Osteoblast (primary cell): ENCODE data around the gene EDN2. TPM values are rescaled to one million over a fixed set of nuclear protein-coding genes. Genes with fewer than 3 reads are reported as not detected.

Experiments used
- DNase-seq: peaks from one replicate; pipeline ENCODE4 v3.0.0; 2011; ENCODE audit warnings: low spot score, mixed read lengths; ENCODE audit not compliant: insufficient read length; ENCODE audit errors: missing footprints
- H2AFZ ChIP-seq: 2 replicates; pipeline ENCODE4 v1.6.0; 2011; ENCODE audit warnings: mild to moderate bottlenecking, low read length
- H3K27ac ChIP-seq: 2 replicates; pipeline ENCODE4 v1.5.1; 2011; ENCODE audit warnings: mild to moderate bottlenecking, low read depth, low read length, moderate library complexity
- H3K27me3 ChIP-seq: 2 replicates; pipeline ENCODE4 v1.6.0; 2012; ENCODE audit warnings: mild to moderate bottlenecking, control low read depth, inconsistent platforms, low read length, moderate library complexity; ENCODE audit not compliant: insufficient read depth
- H3K36me3 ChIP-seq: 2 replicates; pipeline ENCODE4 v1.5.1; 2011; ENCODE audit warnings: mild to moderate bottlenecking, low read length, control low read depth, moderate library complexity; ENCODE audit not compliant: insufficient read depth
- H3K4me1 ChIP-seq: 2 replicates; pipeline ENCODE4 v1.5.1; 2011; ENCODE audit warnings: mild to moderate bottlenecking, low read length, control low read depth, moderate library complexity; ENCODE audit not compliant: insufficient read depth
- H3K4me2 ChIP-seq: 2 replicates; pipeline ENCODE4 v1.6.0; 2011; ENCODE audit warnings: mild to moderate bottlenecking, low read length; ENCODE audit not compliant: insufficient read depth
- H3K4me3 ChIP-seq: fragments of 200-600 bp; sonication (generic); 3 replicates; pipeline ENCODE4 v1.5.1; 2012; ENCODE audit warnings: mild to moderate bottlenecking, low read length, inconsistent platforms; ENCODE audit not compliant: insufficient read depth
- H3K79me2 ChIP-seq: 2 replicates; pipeline ENCODE4 v1.6.0; 2012; ENCODE audit warnings: mild to moderate bottlenecking, low read length, control low read depth, inconsistent platforms; ENCODE audit not compliant: insufficient read depth
- H3K9me3 ChIP-seq: 2 replicates; pipeline ENCODE4 v1.5.1; 2011; ENCODE audit warnings: low read depth, low read length, control low read depth
- H4K20me1 ChIP-seq: 2 replicates; pipeline ENCODE4 v1.6.0; 2012; ENCODE audit warnings: mild to moderate bottlenecking, low read length, control low read depth; ENCODE audit not compliant: insufficient read depth
- total RNA-seq: library from RNA; depleted of rRNA; stranded (reverse); fragments of >200 nt; gene quantifications from 2 replicates; pipeline ENCODE4 v1.2.3, GENCODE V29; 2012
- TF ChIP-seq, protein P1 (sequence below): IDR thresholded peaks from 2 replicates; pipeline ENCODE4 v1.5.1; 2011; ENCODE audit warnings: mild to moderate bottlenecking, low read depth, low read length, moderate library complexity; ENCODE audit errors: extremely low read depth

Gene EDN2
- total RNA-seq, 1 donor = not detected

DNA sequence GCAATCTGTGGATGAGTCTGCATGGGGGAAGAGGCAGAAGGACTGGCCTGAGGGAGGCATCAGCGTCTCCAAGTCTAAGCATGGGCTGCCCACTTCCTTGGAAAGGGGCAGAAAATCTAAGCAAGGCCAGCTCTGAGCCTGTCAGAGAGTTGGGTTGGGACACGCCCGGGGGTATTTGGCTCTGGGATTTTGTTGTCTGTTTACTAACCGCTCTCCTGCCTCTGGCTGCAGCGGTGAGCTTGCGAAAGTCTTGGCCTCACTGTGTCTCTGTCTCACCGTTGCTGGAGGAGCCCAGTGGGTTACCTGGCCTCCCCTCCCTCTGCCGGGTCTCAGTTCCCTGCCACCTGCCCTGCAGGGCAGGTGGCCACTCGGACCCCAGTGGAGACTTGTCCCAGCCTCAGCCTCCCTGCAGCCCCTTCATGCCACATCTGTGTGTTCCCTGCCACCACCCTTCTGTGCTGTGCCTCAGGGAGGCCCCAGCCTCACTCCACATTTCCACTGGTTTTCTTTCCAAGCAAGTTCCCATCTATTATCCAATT lies 33.7 kb downstream of the EDN2 start:
- no peak overlapping the region for H3K4me2 ChIP-seq
- no peaks in the 10 kb centered on the region for H3K79me2 ChIP-seq
- no peak overlapping the region for H3K27ac ChIP-seq
- DNase-seq = peak; percentile 55
- no peaks in the 10 kb centered on the region for H3K36me3 ChIP-seq
- peaks cover 7% of the 10 kb centered on the region for H3K4me1 ChIP-seq
- TF ChIP-seq, protein P1, sequence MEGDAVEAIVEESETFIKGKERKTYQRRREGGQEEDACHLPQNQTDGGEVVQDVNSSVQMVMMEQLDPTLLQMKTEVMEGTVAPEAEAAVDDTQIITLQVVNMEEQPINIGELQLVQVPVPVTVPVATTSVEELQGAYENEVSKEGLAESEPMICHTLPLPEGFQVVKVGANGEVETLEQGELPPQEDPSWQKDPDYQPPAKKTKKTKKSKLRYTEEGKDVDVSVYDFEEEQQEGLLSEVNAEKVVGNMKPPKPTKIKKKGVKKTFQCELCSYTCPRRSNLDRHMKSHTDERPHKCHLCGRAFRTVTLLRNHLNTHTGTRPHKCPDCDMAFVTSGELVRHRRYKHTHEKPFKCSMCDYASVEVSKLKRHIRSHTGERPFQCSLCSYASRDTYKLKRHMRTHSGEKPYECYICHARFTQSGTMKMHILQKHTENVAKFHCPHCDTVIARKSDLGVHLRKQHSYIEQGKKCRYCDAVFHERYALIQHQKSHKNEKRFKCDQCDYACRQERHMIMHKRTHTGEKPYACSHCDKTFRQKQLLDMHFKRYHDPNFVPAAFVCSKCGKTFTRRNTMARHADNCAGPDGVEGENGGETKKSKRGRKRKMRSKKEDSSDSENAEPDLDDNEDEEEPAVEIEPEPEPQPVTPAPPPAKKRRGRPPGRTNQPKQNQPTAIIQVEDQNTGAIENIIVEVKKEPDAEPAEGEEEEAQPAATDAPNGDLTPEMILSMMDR = no peak
- no peak overlapping the region for H2AFZ ChIP-seq
- H3K27me3 ChIP-seq = peaks cover 4% of the 10 kb centered on the region
- no peak overlapping the region for H3K4me3 ChIP-seq
- H3K9me3 ChIP-seq = no peaks in the 10 kb centered on the region
- H4K20me1 ChIP-seq = no peaks in the 10 kb centered on the region

DNA sequence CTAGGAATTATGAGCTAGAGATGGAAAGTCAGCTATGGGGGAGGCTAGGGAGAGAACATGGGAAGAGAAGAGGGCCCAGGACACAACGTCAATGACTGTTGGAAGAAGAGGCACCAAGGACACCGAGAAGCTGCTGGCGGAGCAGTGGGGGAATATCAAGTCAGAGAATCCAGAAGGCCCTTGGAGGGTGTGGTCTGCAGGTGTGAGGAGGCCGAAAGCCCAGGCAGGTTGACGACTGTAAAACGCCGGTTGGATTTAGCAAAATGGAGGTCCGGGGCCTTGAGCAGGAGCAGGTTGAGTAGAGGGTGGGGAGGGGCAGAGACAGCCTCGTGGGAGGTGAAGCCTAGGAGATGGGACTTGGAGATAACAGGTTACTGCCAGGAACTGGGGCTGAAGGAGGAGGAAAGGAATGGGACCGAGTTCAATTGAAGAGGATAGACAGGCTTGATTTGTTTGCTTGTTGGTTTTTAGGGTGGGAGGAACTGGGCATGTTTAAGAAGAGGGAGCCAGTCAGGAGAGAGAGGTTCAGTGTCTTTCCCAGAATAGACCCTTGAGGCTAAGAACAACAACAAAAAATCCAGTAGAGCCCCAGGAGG lies 35.1 kb downstream of the EDN2 start:
- Histone ChIP-seq H4K20me1 (no peaks in the 10 kb centered on the region), H2AFZ (no peak overlapping the region), H3K4me2 (no peak overlapping the region), H3K4me3 (no peak overlapping the region), H3K36me3 (no peaks in the 10 kb centered on the region), H3K4me1 (peaks cover 7% of the 10 kb centered on the region), H3K27ac (no peak overlapping the region), H3K27me3 (peaks cover 4% of the 10 kb centered on the region), H3K79me2 (no peaks in the 10 kb centered on the region), H3K9me3 (peaks cover 4% of the 10 kb centered on the region)
- TF ChIP-seq, protein P1 = no peak
- no peak for DNase-seq

DNA sequence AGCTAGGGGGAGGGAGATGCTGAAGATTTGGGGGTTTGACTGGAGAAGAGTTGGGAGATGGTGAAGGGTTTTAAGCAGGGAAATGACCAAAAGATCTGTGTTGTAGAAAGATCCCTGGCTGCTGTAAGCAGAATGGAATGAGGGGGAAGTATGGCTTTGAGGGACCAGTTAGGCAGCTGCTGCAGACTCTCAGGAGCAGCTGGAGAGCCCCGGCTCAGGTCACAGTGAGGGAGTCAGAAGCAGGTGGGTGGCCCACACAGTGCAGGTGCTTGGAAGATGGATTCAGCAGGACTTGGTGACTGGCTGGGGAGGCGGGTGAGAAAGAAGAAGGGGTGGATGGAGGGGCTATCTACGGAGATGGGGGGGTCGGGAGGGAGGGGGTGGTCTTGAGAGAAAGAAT lies 35.7 kb downstream of the EDN2 start:
- no peak overlapping the region for H2AFZ ChIP-seq

More for the DNA sequence above, 35.7 kb downstream of the EDN2 start:
- Histone ChIP-seq H3K79me2 (no peaks in the 10 kb centered on the region), H3K27ac (no peak overlapping the region), H3K9me3 (peaks cover 7% of the 10 kb centered on the region), H4K20me1 (no peaks in the 10 kb centered on the region), H3K36me3 (no peaks in the 10 kb centered on the region), H3K4me3 (no peak overlapping the region), H3K4me1 (peaks cover 7% of the 10 kb centered on the region), H3K4me2 (peak overlapping the region; percentile 17), H3K27me3 (peaks cover 4% of the 10 kb centered on the region)
- TF ChIP-seq, protein P1 = no peak
- peak; percentile 79 for DNase-seq
